Naive thymus-derived CD8-positive, alpha-beta T cell (primary cell): Measurements from ENCODE around the gene PPM1J. TPM values are rescaled to one million over a fixed set of nuclear protein-coding genes. Genes with fewer than 3 reads are reported as not detected.
A peak's percentile ranks its signal among the peaks of the same experiment; 100 is the strongest.

ENCODE experiments used
- ATAC-seq, 2 donors: fragments of 150-1000 bp; cut with Tn5 transposase in 1 of 2; sonication (Bioruptor Pico), chemical (Tn5 transposase) in 1 of 2; 1 replicate in 1 of 2; 2 replicates in 1 of 2; pipeline ENCODE4 v1.10.0; 2021; ENCODE audit warnings: mild to moderate bottlenecking in 2 of 2, moderate library complexity in 2 of 2
- POLR2A ChIA-PET: fragments of 350-600 bp; sonication (Branson Sonifier 250); formaldehyde crosslinking; loops from one replicate; lab custom pipeline; 2021; ENCODE audit warnings: antibody characterized with exemption; lab: Charles Lee
- DNase-seq, 10 donors: peaks; one replicate each; pipeline versions ENCODE4 v3.0.0 to v3.0.0-alpha.2; 2020 to 2022
- H3K27ac Mint-ChIP-seq, 10 donors: one replicate each; pipeline ENCODE4 v1.8.0; 2020 to 2022; ENCODE audit warnings: mild to moderate bottlenecking in 10 of 10, mixed read lengths in 10 of 10, moderate library complexity in 4 of 10, inconsistent platforms in 1 of 10
- H3K27me3 Mint-ChIP-seq, 5 donors: one replicate each; pipeline ENCODE4 v1.8.0; 2021 to 2022; ENCODE audit warnings: mixed read lengths in 5 of 5
- H3K36me3 Mint-ChIP-seq, 3 donors: one replicate each; pipeline ENCODE4 v1.8.0; 2020 to 2022; ENCODE audit warnings: mixed read lengths in 3 of 3, mild to moderate bottlenecking in 2 of 3, inconsistent platforms in 1 of 3
- H3K4me1 Mint-ChIP-seq, 4 donors: one replicate each; pipeline ENCODE4 v1.8.0; 2021 to 2022; ENCODE audit warnings: mixed read lengths in 4 of 4
- H3K4me3 Mint-ChIP-seq, 10 donors: one replicate each; pipeline ENCODE4 v1.8.0; 2020 to 2022; ENCODE audit warnings: mild to moderate bottlenecking in 10 of 10, mixed read lengths in 10 of 10, moderate library complexity in 6 of 10, inconsistent platforms in 1 of 10
- H3K9me3 Mint-ChIP-seq, 9 donors: one replicate each; pipeline ENCODE4 v1.8.0; 2020 to 2022; ENCODE audit warnings: mixed read lengths in 9 of 9, mild to moderate bottlenecking in 3 of 9, inconsistent platforms in 1 of 9, moderate library complexity in 1 of 9
- polyA plus RNA-seq, 3 donors: library from polyadenylated mRNA; unstranded; fragments of 300-500 nt; fragmentation: Illumina TruSeq; gene quantifications; one replicate each; pipeline ENCODE4 v1.2.3, GENCODE V29; 2021
- total RNA-seq, 8 experiments: library from RNA in 2 of 8; stranded (reverse) in 2 of 8; gene quantifications; one replicate each; pipeline ENCODE4 v1.2.3 and lab custom pipeline; 2021 to 2026

The PPM1J gene, protein sequence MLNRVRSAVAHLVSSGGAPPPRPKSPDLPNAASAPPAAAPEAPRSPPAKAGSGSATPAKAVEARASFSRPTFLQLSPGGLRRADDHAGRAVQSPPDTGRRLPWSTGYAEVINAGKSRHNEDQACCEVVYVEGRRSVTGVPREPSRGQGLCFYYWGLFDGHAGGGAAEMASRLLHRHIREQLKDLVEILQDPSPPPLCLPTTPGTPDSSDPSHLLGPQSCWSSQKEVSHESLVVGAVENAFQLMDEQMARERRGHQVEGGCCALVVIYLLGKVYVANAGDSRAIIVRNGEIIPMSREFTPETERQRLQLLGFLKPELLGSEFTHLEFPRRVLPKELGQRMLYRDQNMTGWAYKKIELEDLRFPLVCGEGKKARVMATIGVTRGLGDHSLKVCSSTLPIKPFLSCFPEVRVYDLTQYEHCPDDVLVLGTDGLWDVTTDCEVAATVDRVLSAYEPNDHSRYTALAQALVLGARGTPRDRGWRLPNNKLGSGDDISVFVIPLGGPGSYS
- total RNA-seq = under 1 TPM in 1 of 2 experiments, not detected in 1; 0.44 TPM
- not detected for polyA plus RNA-seq
- 0 to 3.0 (median 0.20) reads per million in 6 experiments for total RNA-seq (lab: John Stamatoyannopoulos, UW)

DNA sequence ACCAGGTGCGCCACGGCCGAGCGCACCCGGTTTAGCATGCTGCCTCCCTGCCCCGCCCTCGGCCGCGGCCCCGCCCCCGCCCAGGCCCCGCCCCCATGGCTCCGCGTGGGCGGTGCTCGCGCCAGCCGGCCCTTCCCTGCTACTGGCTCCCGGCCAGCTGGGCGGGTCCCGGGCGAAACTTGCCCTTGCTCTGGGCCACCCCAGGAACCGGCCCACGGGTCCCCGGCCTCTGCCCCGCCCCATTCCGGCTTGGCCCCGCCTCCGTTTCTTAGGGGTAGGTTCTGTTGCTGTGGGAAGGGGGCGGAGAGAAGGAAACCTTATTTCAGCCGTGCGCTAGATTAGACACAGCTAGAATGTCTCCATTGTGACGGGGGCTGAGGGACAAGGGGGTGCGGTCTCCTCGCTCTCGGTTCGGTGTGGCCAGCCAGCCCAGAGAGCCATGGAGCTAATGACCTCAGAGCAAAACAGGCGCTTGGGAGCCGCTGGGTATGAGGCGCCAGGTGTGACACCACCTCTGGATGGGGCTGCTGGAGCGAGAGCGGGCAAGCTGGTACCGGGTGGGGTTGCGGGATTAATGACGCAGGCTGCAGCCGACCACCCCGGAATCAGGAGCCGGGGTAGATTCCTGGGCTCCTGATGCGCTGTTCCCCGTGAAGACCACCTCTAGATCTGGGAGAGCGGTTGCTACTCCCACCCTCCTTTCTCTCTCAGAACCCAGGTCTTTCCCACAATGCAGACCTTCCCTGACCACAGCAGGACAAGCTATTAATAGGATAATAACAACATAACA lies at the start of gene PPM1J:
Gene PPM1J, minus strand, starts transcription at position 69 of the 790 bp plus-strand sequence. Its CDS starts 31 bp downstream, at position 38.
- no peaks in the 10 kb centered on the region for H3K36me3 Mint-ChIP-seq
- H3K27me3 Mint-ChIP-seq = peaks cover 2 to 43% (median 13%) of the 10 kb centered on the region in 5 donors
- H3K4me1 Mint-ChIP-seq = peaks cover 14 to 29% (median 23%) of the 10 kb centered on the region in 4 donors
- peak within 1 kb of the TSS; percentile 84 to 95 (median 92) for H3K4me3 Mint-ChIP-seq
- peak; percentile 86 to 96 (median 91) for DNase-seq
- peak within 1 kb of the TSS; percentile 23 to 94 (median 90) for H3K27ac Mint-ChIP-seq
- ATAC-seq = peak; percentile 80 to 82
- no peaks in the 10 kb centered on the region for H3K9me3 Mint-ChIP-seq
- POLR2A ChIA-PET = interaction anchor here (0.8 to 3.2 kb wide), 11 partner anchors 11 to 1499 kb away, joined by 3 to 25 read pairs (median 3); partner anchors contain the start of genes CAPZA1, LRIG2, MOV10 and RSBN1

DNA sequence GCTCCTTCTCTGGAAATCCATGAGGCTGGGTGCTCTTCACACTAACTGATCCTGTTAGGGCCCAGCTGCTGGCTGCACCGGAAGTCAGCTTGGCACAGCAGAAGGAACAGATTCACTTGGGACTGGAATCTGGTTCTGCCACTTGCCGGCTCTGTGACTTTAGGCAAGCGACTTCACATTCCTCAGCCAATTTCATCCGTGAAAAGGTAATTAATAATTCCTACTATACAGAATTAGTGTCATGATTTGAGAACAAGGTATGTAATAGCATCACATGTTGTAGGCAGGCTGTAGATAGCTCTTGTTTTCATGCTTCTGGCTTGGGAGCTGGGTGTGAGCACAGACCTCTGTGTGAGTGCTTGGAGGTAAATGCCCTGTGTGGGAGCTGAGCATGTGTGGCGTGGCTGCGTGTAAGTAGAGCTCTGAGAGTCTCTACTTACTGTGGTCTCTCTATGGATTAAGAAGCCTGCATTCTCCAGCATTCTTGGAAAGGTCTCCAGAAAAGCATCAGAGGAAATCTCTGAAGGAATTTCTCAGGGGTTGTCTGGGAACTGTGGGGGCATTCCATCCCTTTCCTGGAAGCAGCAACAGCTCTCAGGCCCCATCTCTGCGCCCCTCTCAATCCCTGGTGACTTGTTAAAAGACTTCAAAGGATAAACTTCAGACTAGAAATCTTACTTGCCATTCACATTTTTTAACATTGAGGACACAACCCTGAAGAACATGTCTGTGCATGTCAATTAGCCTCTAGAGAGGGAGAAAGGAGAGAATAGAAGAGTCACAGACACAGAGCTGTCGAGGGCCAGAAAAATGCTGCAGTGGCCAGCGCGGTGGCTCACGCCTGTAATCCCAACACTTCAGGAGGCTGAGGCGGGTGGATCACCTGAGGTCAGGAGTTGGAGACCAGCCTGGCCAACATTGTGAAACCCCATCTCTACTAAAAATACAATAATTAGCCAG lies 47.7 kb upstream of the PPM1J start:
- peaks cover 0 to 15% (median 1%) of the 10 kb centered on the region in 9 donors for H3K9me3 Mint-ChIP-seq
- ATAC-seq (no peak), DNase-seq (no peak)
- peaks cover 0 to 2% (median 0%) of the 10 kb centered on the region in 4 donors for H3K4me1 Mint-ChIP-seq
- no peaks in the 10 kb centered on the region for H3K36me3 Mint-ChIP-seq
- H3K27ac Mint-ChIP-seq = no peak overlapping the region
- peaks cover 4 to 34% (median 20%) of the 10 kb centered on the region in 5 donors for H3K27me3 Mint-ChIP-seq
- POLR2A ChIA-PET = no interaction called here
- no peak overlapping the region for H3K4me3 Mint-ChIP-seq

DNA sequence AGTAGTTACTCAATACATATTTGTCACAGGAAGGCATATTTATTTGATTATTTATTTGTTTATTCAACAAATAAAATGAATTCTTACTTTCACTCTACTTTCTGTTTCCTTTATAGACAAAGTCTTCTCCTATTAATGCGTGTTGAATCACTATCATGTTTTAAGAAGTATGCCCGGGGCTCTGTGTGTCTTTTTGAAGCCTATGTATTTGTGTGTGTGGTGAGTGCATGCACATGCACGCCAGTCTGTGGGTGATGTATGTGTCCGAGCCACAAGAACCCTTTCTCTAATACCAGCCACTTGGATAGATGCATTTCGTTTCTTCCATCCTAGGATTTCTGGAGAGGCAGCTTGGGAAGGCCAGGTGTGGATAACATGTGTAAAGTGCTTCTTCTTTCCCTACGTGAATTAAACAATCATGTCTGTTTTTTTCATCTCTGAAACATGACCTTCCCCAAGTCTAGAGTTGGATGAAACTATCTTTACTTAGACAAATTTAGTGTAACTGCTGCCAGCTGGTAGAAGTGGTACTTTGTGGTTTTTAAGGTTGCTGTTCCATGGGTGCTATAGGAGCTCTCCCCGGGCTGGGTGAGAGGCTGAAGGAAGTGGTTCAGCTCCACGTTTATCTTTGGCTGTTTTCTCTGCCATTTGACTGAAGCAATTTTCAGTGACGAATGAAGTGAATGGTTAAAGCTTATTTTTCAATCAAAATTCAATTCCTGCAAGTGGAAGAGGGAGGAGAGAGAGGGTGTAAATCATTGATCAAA lies 46.8 kb upstream of the PPM1J start:
- Mint-ChIP-seq H3K27me3 (peaks cover 4 to 44% (median 26%) of the 10 kb centered on the region in 5 donors), H3K4me1 (peaks cover 0 to 2% (median 0%) of the 10 kb centered on the region in 4 donors), H3K9me3 (peaks cover 0 to 7% (median 1%) of the 10 kb centered on the region in 9 donors), H3K4me3 (no peak overlapping the region), H3K27ac (no peak overlapping the region), H3K36me3 (no peaks in the 10 kb centered on the region)
- POLR2A ChIA-PET = no interaction called here
- DNase-seq = no peak
- ATAC-seq = no peak

DNA sequence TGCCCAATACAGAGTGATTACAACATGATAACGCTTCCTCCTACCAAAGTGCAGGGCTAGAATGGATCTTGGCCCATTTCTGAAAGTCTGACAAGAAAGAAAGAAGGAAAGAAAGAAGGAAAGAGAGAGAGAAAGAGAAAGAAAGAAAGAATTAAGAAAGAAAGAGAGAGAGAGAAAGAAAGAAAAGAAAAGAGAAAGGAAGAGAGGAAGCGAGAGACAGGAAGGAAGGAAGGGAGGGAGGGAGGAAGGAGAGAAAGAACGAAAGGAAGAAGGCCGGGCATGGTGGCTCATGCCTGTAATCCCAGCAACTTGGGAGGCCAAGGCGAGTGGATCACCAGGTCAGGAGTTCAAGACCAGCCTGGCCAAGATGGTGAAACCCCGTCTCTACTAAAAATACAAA lies 44.1 kb upstream of the PPM1J start:
- Mint-ChIP-seq H3K36me3 (peaks cover 4 to 11% (median 10%) of the 10 kb centered on the region in 3 donors), H3K27me3 (peaks cover 9 to 54% (median 39%) of the 10 kb centered on the region in 5 donors), H3K4me3 (no peak overlapping the region), H3K4me1 (peaks cover 0 to 2% (median 0%) of the 10 kb centered on the region in 4 donors), H3K9me3 (peaks cover 0 to 13% (median 7%) of the 10 kb centered on the region in 9 donors), H3K27ac (no peak overlapping the region)
- DNase-seq (no peak), ATAC-seq (no peak)
- POLR2A ChIA-PET = no interaction called here

DNA sequence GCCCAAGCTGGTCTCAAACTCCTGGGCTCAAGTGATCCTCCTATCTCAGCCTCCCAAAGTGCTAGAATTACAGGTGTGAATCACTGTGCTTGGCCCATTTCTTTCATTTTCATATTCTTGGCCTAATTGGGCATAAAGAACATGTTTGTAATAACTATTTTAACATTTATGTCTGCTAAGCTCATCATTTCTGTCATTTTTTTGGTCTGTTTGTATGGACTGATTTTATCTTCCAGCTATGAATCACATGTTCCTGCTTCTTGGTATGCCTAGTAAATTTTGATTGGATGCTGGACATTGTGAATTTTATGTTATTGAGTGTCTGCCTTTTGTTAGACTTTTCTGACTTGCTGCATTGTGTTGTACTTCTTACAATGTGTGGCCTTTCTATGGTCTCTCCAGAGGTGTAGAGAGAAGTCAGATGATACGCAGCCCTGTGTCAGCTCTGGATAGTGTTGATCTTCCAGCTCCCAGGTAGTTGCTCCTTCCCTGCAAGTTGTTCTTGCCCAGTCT lies 39.0 kb upstream of the PPM1J start:
- ATAC-seq (no peak), DNase-seq (no peak)
- H3K9me3 Mint-ChIP-seq = peaks cover 0 to 28% (median 20%) of the 10 kb centered on the region in 9 donors
- H3K36me3 Mint-ChIP-seq = peaks cover 11 to 17% (median 13%) of the 10 kb centered on the region in 3 donors
- no peak overlapping the region for H3K4me3 Mint-ChIP-seq
- peaks cover 0 to 2% (median 0%) of the 10 kb centered on the region in 4 donors for H3K4me1 Mint-ChIP-seq
- POLR2A ChIA-PET = no interaction called here
- peak overlapping the region in 1 of 10 donors; percentile 60 for H3K27ac Mint-ChIP-seq
- H3K27me3 Mint-ChIP-seq = peaks cover 20 to 76% (median 47%) of the 10 kb centered on the region in 5 donors

DNA sequence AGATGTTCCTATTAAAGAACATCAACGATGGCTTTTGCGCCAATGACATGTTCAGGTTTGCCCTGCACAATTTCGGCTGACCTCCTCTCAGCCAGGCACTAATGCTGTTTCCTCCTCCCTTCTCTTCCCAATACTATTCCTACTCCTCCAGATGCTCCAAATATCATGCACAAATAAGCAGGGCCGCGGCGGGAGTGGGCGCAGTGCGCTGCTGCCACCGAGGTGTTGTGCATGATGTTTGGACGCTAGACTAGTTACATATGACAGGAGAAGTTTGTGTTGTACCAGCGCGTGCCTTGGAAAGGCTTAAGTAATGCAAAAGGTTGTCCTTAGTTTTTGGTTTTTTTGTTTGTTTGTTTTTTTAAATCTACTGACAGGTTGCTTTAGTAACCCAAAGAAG lies 33.3 kb upstream of the PPM1J start:
- H3K36me3 Mint-ChIP-seq = peaks cover 0 to 5% (median 2%) of the 10 kb centered on the region in 3 donors
- DNase-seq (no peak), ATAC-seq (no peak)
- H3K27ac Mint-ChIP-seq = no peak overlapping the region
- H3K4me3 Mint-ChIP-seq = no peak overlapping the region
- H3K4me1 Mint-ChIP-seq = peaks cover 0 to 11% (median 2%) of the 10 kb centered on the region in 4 donors
- POLR2A ChIA-PET = no interaction called here
- H3K9me3 Mint-ChIP-seq = peaks cover 0 to 9% (median 4%) of the 10 kb centered on the region in 9 donors
- peaks cover 29 to 64% (median 37%) of the 10 kb centered on the region in 5 donors for H3K27me3 Mint-ChIP-seq

DNA sequence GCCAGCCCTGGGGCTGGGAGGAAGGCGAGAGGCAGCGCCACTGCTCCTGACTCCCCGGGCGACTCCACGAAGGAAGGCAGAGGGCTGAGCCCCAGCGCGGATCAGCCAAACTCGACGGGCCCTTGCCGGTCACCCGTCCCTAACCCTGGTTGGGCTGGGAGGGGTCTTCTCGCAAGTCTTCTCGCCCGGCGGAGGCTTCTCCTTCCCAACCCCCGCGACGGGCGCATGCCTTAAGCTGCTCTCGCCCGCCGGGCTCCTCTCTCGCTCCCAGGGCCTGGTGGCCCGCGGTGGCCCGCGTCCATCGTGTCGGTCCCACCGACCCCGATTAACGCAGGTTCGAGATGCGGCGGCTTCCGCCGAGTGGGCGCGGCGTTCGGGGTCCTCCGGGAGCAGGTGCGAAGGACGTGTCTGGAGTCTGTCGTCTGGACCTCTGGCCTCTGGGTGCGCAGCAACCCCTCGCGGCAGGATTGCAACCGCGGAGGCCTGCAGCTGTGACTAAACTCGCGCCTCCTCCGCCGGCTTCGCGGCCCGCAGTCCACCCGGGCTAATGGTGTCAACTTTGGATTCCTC lies 29.0 kb upstream of the PPM1J start:
- Mint-ChIP-seq H3K27ac (no peak overlapping the region), H3K27me3 (peaks cover 43 to 85% (median 61%) of the 10 kb centered on the region in 5 donors), H3K4me1 (peaks cover 0 to 11% (median 3%) of the 10 kb centered on the region in 4 donors), H3K36me3 (peaks cover 2 to 7% (median 2%) of the 10 kb centered on the region in 3 donors), H3K4me3 (peak overlapping the region in 6 of 10 donors; percentile 1 to 53 (median 34)), H3K9me3 (peaks cover 0 to 9% (median 3%) of the 10 kb centered on the region in 9 donors)
- DNase-seq = no peak
- POLR2A ChIA-PET = no interaction called here
- ATAC-seq = no peak

DNA sequence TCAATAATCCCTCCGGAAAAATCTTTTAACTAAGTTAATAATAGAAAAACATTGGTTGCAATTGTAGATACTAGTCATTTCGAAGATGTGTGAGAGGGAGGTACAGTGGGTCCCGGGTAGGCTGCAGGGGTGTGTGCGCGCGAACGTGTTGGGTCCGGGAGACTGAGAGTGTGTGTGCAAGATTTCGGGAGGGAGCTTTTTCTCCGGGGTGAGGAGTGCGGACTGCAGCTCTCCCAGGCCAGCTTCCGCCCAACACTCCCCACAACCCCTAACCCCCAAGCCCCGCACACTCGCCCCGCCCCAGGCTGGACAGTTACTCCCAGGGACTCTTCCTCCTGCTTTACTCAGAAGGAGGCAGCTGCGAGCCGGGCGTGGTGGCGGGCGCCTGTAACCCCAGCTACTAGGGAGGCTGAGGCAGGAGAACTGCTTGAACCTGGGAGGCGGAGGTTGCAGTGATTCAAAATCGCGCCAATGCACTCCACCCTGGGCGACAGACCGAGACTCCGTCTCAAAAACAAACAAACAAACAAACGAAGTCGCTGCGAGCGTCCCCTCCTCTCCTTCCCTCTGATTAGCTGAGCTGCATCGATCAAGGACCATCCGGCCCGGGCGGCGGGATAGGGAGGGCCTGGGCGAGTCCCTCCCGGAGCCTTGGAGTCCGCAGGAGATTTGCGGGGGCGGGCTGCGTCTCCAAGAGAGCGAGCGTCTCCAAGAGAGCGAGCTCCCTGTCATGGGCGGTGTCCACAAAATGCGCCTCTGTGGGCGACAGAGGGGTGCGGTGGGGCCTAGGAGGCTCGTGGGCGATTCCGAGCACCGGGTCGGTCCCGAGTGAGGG lies 28.3 kb upstream of the PPM1J start:
- POLR2A ChIA-PET = no interaction called here
- peaks cover 42 to 85% (median 64%) of the 10 kb centered on the region in 5 donors for H3K27me3 Mint-ChIP-seq
- H3K36me3 Mint-ChIP-seq = peaks cover 2 to 10% (median 2%) of the 10 kb centered on the region in 3 donors
- peaks cover 0 to 11% (median 3%) of the 10 kb centered on the region in 4 donors for H3K4me1 Mint-ChIP-seq
- H3K9me3 Mint-ChIP-seq = peaks cover 0 to 11% (median 3%) of the 10 kb centered on the region in 9 donors
- H3K27ac Mint-ChIP-seq = no peak overlapping the region
- H3K4me3 Mint-ChIP-seq = peak overlapping the region in 3 of 10 donors; percentile 20 to 54 (median 48)
- no peak for DNase-seq
- ATAC-seq = no peak

DNA sequence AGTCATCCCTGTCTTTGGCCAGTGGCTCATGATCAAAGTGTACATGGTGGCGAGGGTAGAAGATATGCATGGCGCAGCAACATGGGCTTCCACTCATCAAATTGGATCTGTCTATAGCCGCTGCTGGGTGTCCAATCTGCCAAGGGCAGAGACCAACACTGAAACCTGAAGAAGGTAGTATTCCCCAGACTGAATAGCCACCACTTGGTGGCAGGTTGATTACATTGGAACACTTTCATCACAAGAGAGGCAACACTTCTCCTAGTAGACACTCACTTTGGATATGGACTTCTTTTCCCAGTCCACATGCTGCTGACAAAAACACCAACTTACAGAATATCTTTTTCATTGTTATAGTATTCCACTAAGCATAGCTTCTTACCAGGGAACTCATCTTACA lies 22.4 kb upstream of the PPM1J start:
- peaks cover 36 to 63% (median 46%) of the 10 kb centered on the region in 5 donors for H3K27me3 Mint-ChIP-seq
- no peak overlapping the region for H3K27ac Mint-ChIP-seq
- peaks cover 0 to 11% (median 3%) of the 10 kb centered on the region in 9 donors for H3K9me3 Mint-ChIP-seq
- H3K4me1 Mint-ChIP-seq = peaks cover 0 to 2% (median under 1%) of the 10 kb centered on the region in 4 donors
- DNase-seq (no peak), ATAC-seq (no peak)
- H3K36me3 Mint-ChIP-seq = peaks cover 0 to 10% (median 2%) of the 10 kb centered on the region in 3 donors
- POLR2A ChIA-PET = no interaction called here
- no peak overlapping the region for H3K4me3 Mint-ChIP-seq

DNA sequence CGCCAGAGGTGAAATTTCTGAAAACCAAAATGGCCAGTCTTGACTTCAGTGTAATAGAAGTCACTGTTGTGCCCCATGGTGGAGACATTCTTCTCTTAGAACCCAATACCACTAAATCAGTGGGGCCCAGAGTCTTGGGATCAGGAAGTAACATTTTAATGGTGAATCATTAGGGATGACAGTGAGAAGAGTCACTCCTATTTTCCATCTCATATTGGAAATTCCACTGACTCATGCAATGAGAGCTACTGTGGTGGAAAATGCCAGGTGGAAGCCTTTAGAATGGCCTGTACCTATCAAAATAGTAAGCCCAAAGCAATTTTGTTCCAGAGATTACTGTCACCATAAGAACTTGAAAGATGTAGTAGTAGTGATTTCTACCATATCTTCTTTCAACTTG lies 20.6 kb upstream of the PPM1J start:
- DNase-seq (no peak), ATAC-seq (no peak)
- POLR2A ChIA-PET = no interaction called here
- Mint-ChIP-seq H3K27ac (no peak overlapping the region), H3K4me3 (no peak overlapping the region), H3K36me3 (peaks cover 0 to 10% (median 2%) of the 10 kb centered on the region in 3 donors), H3K4me1 (peaks cover 0 to 2% (median 0%) of the 10 kb centered on the region in 4 donors), H3K27me3 (peaks cover 26 to 45% (median 33%) of the 10 kb centered on the region in 5 donors), H3K9me3 (peaks cover 0 to 11% (median 3%) of the 10 kb centered on the region in 9 donors)
